GM06990 (cell line): ENCODE results near the gene USP47.

Experiments
- DNase-seq: peaks from one replicate; pipeline ENCODE4 v3.0.0-alpha.2; 2011; ENCODE audit not compliant: insufficient read length; ENCODE audit errors: extremely low read depth
- H3K27me3 ChIP-seq: replicated peaks from 2 replicates; pipeline ENCODE4 v1.6.0; 2011; ENCODE audit warnings: low read length; ENCODE audit not compliant: control insufficient read depth, insufficient read depth
- H3K36me3 ChIP-seq: 2 replicates; pipeline ENCODE4 v1.5.1; 2011; ENCODE audit warnings: low read length; ENCODE audit not compliant: control insufficient read depth, insufficient read depth
- H3K4me3 ChIP-seq: replicated peaks from 2 replicates; pipeline ENCODE4 v1.5.1; 2011; ENCODE audit warnings: low read depth, mild to moderate bottlenecking, control low read depth, low read length
- CTCF ChIP-seq: IDR thresholded peaks from 2 replicates; pipeline ENCODE4 v1.5.1; 2011; ENCODE audit warnings: low read length, control low read depth, mild to moderate bottlenecking, inconsistent platforms; ENCODE audit not compliant: insufficient read depth, poor library complexity, severe bottlenecking

USP47 gene

DNA sequence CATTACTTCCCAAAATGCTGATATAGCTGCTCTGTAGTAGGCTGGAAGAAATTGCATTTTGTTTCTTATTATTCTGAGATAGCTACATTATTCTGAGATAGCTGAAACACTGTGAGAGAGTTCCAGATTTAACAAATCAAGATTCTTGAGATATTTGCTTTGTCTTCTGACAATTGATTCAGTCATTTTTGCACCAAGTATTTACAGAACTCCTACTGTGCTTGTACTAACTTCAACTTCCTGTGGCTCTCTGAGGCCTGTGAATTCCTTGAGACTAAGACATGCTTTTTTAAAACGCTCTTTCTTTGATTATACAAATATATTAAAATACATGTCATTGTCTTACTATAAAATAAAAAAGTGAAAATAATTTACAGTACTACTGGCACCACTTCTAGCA, 52.7 kb downstream of the USP47 start:
- no peak for DNase-seq
- peaks cover 2% of the 10 kb centered on the region for H3K36me3 ChIP-seq
- no peak overlapping the region for H3K4me3 ChIP-seq
- H3K27me3 ChIP-seq = no peaks in the 10 kb centered on the region
- TF ChIP-seq CTCF = no peak

GRCh38 chr11:11895672-11896071, 53.9 kb downstream of the USP47 start:
- no peak for DNase-seq
- no peak overlapping the region for H3K4me3 ChIP-seq
- no peaks in the 10 kb centered on the region for H3K27me3 ChIP-seq
- H3K36me3 ChIP-seq = peaks cover 2% of the 10 kb centered on the region
- TF ChIP-seq CTCF = no peak

- H3K4me3 ChIP-seq = no peak overlapping the region
- no peaks in the 10 kb centered on the region; the same call in 1 of the 2 replicates for H3K36me3 ChIP-seq
- H3K27me3 ChIP-seq = no peaks in the 10 kb centered on the region
- no peak for TF ChIP-seq CTCF
- DNase-seq = no peak
Measured at GRCh38 chr11:11898648-11899047, 56.9 kb downstream of the USP47 start.

DNA sequence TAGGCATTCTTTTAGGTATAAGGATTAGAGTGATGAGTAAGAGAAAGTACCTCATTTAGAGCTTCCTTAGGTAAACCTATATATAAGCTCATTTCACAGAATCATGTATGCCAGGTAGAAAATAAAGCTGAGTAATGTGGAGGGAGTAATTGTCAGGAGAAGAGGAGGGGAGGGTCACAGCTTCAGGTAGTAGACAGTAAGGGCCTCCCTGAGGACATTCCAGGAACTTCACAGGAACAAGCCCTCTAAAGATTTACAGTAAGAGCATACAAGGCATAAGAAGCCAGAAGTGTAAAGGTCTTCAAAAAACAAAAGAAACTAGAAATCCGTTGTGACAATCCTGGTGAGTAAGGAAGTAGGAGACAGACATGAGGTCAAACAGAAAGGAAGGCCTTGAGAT, 57.6 kb downstream of the USP47 start:
- TF ChIP-seq CTCF = no peak

DNA sequence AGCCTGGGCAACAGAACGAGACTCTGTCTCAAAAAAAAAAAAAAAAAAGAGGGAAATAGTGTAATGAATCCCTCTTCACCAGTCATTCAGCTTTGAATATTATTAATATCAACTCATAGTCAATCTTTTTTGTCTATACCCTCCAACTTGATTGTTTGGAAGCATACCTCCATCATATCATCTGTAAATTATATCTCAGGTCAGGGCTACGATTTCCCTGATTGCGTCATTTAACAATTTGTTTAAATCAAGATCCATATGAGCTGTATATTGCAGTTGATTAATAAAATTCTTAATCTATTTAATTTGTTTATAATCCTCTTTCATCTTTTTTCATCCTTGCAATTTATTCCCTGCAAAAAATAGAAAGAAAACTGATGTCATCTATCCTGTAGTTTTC, 60.2 kb downstream of the USP47 start:
- H3K4me3 ChIP-seq = no peak overlapping the region
- no peak for DNase-seq
- no peaks in the 10 kb centered on the region; the same call in 1 of the 2 replicates for H3K36me3 ChIP-seq
- no peak for TF ChIP-seq CTCF
- no peaks in the 10 kb centered on the region for H3K27me3 ChIP-seq

More for the DNA sequence above, 57.6 kb downstream of the USP47 start:
- Histone ChIP-seq H3K36me3 (no peaks in the 10 kb centered on the region; the same call in 1 of the 2 replicates), H3K4me3 (no peak overlapping the region), H3K27me3 (no peaks in the 10 kb centered on the region)
- DNase-seq = no peak

DNA sequence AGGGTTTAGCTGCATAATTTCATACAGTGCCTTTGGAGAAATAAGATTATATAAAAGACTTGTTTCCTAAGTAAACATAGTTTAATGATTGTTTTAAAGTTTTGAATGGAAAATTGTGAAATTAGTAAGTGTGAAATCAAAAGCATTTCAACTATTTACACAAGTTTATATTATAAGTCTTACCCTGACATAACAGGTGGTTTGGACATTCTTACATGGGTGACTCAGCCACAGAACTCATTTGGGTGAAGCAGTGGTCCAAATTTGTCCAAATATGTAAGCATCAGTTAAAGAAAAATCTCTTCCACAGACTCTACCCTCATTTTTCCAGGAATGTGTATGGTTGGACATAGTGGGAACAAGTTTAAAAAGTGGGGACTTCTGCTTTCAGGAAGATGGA, 68.0 kb downstream of the USP47 start:
- Histone ChIP-seq H3K36me3 (peaks cover 4% of the 10 kb centered on the region), H3K4me3 (no peak overlapping the region), H3K27me3 (no peaks in the 10 kb centered on the region)
- DNase-seq = no peak
- no peak for TF ChIP-seq CTCF
